Measurements from ENCODE around the gene TMEM42. TPM values are rescaled to one million over a fixed set of nuclear protein-coding genes. Genes with fewer than 3 reads are reported as not detected.

The TMEM42 gene
- total RNA-seq, 1 donor from 2014 or later, result 11.3 TPM

DNA sequence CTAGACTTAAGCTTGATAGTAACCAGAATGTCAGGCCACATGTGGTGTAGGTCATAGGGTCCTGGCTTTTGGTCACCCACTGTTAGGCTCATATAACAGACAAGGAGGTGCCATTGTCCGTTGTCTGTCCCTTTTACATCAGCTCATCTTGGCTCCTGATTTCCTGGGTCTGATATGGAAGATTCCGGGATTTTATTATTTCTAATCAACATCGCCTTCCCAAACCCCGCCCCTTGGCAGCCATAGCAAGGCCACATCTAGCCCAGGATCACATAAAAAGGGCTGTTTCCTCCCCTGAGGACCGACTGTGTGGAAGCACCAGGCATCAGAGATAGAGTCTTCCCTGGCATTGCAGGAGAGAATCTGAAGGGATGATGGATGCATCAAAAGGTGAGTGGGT is 12.6 kb downstream of the TMEM42 start, which contains the start of gene TGM4:
TGM4 (plus strand) TSS at position 301 of the 400 bp plus-strand sequence; CDS start at position 372, 71 bp downstream.
- no peak for DNase-seq (ENCODE audit: low read depth, low spot score)

DNA sequence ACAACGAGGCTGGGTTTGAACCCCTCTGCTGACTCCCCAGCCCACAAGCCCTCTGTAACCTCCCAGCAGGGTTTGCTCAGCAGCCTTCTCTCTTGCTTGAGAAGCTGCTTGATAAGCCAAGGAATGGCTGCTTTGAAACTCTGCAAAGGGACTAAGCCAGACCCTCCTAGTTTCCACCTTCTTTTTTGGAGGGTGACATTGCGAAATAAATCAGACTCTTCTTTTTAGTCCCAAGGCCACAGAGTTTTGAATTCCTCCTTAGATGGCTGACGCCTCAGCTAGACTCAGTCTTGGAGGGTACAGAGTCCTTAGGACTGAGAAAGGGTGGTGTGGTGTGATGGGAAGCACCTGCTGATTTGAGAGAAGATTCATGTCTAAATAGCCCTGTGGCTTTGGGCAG is 13.9 kb downstream of the TMEM42 start:
- DNase-seq (ENCODE audit: low read depth, low spot score), result no peak

GRCh38 chr3:44877333-44877732 is 15.6 kb downstream of the TMEM42 start:
- DNase-seq (ENCODE audit: low read depth, low spot score), result no peak

GRCh38 chr3:44880284-44880683 is 18.6 kb downstream of the TMEM42 start:
- DNase-seq (ENCODE audit: low read depth, low spot score), result no peak

- no peak for DNase-seq (ENCODE audit: low read depth, low spot score)
These were observed 21.7 kb downstream of the TMEM42 start for GRCh38 chr3:44883213-44883955.

GRCh38 chr3:44883999-44884431 is 22.3 kb downstream of the TMEM42 start:
- DNase-seq (ENCODE audit: low read depth, low spot score), result peak; percentile 73

- DNase-seq (ENCODE audit: low read depth, low spot score), result peak; percentile 88
These were observed 23.9 kb downstream of the TMEM42 start for GRCh38 chr3:44885618-44886017.

DNA sequence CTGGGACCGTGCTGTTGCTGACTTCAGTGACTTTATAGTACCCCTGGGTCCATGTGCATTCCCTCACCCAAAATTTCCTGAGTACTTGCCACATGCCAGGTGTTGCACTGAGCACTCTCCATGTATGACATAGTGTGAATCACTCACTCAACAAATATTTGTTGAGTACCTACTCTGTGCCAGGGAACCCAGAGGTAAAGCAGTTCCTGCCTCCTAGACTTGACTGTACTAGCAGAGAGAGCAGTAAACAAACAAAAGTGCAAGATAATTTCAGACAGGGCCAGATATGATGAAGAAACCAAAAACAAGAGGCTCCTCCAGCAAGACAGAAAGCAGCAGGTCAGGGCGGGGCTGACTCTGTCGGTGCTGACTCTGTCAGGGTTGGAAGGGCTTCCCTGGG is 24.8 kb downstream of the TMEM42 start:
- no peak for DNase-seq (ENCODE audit: low read depth, low spot score)

GRCh38 chr3:44887101-44887500 is 25.4 kb downstream of the TMEM42 start:
- DNase-seq (ENCODE audit: low read depth, low spot score), result no peak

- no peak for DNase-seq (ENCODE audit: low read depth, low spot score)
These were observed 28.5 kb downstream of the TMEM42 start for GRCh38 chr3:44890258-44890657.

GRCh38 chr3:44890852-44891251 is 29.1 kb downstream of the TMEM42 start:
- no peak for DNase-seq (ENCODE audit: low read depth, low spot score)

DNA sequence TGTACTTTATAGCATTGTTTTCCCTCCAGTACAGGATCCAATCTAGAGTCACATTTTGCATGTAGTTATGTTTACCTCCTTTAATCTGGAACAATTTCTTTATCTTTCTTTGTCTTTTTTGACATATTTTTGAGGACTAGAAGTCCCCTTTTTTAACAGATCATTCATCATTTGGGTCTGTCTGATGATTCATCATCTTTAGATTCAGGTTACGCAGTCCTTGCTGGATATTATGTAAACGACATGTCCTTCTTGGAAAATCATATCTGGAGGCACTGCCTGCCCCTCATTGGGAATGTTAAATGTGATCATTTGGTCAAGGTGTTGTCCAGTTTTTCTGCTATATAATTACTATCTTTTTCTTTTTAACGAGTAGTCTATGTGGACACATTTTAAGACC is 31.0 kb downstream of the TMEM42 start:
- no peak for DNase-seq (ENCODE audit: low read depth, low spot score)

DNA sequence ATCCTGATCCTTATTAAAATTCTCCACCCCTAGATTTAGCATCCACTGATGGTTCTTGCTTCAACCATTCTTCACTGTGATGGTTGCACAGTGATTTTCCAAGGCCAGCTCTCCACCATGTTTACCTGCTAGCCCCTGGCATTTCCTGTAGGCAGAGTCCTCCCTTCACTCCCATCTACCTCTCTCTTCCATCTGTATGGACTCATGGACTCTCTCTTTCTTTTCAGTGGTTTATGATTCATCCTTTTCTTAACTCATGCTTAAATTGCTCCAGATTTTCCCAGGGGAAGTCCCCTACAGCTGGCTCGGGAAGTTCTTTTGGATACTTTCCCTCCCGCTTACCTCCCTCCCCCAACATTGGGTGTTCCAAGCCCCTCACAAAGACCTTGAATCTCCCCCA is 31.4 kb downstream of the TMEM42 start:
- DNase-seq (ENCODE audit: low read depth, low spot score), result no peak

DNA sequence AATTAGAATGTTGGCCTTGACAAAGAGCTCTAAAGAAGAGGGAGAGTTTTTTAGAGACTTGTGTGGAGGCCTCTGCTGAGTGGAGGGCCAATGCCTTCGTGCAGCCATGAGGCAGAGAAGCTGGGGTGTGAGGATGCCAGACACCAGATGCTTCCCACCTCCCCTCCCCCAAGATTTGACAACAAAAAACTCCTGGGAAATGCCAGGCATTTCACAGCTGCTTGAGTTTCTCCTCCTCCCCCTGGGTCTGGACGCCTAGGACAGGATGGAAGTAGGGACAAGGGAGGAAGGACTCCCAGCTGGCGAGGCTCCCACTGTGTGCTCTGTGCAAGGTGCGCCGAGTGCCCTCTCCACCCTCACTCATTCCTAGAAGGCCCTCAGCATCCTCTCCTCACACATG is 32.8 kb downstream of the TMEM42 start:
- DNase-seq (ENCODE audit: low read depth, low spot score), result no peak

- no peak for DNase-seq (ENCODE audit: low read depth, low spot score)
These were observed 34.7 kb downstream of the TMEM42 start for GRCh38 chr3:44896440-44896839.

- no peak for DNase-seq (ENCODE audit: low read depth, low spot score)
These were observed 38.1 kb downstream of the TMEM42 start for GRCh38 chr3:44899683-44900367.

GRCh38 chr3:44902628-44903027 is 40.9 kb downstream of the TMEM42 start:
- no peak for DNase-seq (ENCODE audit: low read depth, low spot score)

DNA sequence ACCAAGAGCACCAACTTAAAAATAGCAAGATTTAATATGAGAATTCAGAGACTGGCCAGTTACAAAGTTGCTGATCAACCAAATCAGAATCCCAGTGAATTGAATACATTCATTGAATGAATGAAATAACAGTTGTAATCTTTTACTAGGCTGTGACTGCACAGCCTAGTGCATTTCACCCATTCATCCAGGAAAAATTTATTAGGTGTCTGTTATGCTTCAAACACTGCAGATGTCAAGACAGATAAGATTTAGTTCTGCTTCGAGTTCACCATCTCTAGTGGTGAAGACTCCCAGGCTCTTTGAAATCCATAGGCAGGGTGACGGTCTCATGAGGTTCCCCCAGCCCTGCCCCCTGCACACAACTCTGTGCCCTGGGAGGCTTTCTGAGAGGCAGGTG is 41.6 kb downstream of the TMEM42 start:
- DNase-seq (ENCODE audit: low read depth, low spot score), result no peak

GRCh38 chr3:44903751-44904150 is 42.0 kb downstream of the TMEM42 start:
- DNase-seq (ENCODE audit: low read depth, low spot score), result no peak

GRCh38 chr3:44905446-44906157 is 43.9 kb downstream of the TMEM42 start:
- no peak for DNase-seq (ENCODE audit: low read depth, low spot score)

GRCh38 chr3:44906997-44907396 is 45.3 kb downstream of the TMEM42 start:
- DNase-seq (ENCODE audit: low read depth, low spot score), result no peak

DNA sequence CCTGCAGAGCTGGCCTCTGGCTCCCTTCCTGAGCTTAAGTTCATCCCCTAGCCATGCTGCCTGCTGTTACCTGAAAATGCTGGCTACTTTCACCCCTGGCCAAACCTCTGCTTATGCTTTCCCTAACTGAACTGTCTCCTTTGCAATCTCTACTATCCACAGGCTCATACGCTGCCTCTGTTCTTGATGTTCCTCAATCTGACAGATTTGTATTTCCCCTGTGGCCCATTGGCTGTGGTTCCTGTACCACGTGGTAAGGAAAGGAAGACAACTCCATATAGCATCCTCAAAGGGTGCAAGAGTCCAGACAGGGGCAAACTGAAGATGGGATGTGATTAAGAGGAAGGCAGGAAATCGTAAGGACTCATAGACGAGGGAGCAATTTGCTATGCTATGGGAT is 45.9 kb downstream of the TMEM42 start:
- DNase-seq (ENCODE audit: low read depth, low spot score), result no peak
